Spleen (tissue), 7 donors: ENCODE results near the gene WDR90.

Source experiments
- POLR2A ChIP-seq, 3 donors: fragments of 450-650 bp; IDR thresholded peaks; one replicate each; pipeline ENCODE4 v1.5.1; 2017; ENCODE audit warnings: antibody characterized with exemption in 3 of 3, mild to moderate bottlenecking in 1 of 3
- POLR2AphosphoS5 ChIP-seq, 3 donors: sonication (generic); formaldehyde crosslinking; IDR thresholded peaks; one replicate each; pipeline ENCODE4 v1.5.1; 2017; ENCODE audit warnings: antibody characterized with exemption in 3 of 3
- TF ChIP-seq, protein P1 (sequence below), 11 experiments: fragments of 200-600 bp in 7 of 11; fragments of 450-650 bp in 4 of 11; sonication (generic) in 4 of 11; IDR thresholded peaks in 8 of 11; conservative IDR thresholded peaks in 3 of 11; 1 replicate in 7 of 11; 2 replicates in 4 of 11; pipeline versions ENCODE4 v1.4.0 to v1.8.0; 2016 to 2021; ENCODE audit warnings: antibody characterized with exemption in 11 of 11, inconsistent platforms in 4 of 11, mild to moderate bottlenecking in 1 of 11
- donor health status: DM: no; HTN: no; CAD: no; lungs with moderate emphysema.
- donor health status: DM: no; HTN: no; CAD: no.
- donor health status: DM: no; HTN: no; CAD: no.

GRCh38 chr16:695355-696089 lies 46.4 kb downstream of the WDR90 start:
- TF ChIP-seq, protein P1, sequence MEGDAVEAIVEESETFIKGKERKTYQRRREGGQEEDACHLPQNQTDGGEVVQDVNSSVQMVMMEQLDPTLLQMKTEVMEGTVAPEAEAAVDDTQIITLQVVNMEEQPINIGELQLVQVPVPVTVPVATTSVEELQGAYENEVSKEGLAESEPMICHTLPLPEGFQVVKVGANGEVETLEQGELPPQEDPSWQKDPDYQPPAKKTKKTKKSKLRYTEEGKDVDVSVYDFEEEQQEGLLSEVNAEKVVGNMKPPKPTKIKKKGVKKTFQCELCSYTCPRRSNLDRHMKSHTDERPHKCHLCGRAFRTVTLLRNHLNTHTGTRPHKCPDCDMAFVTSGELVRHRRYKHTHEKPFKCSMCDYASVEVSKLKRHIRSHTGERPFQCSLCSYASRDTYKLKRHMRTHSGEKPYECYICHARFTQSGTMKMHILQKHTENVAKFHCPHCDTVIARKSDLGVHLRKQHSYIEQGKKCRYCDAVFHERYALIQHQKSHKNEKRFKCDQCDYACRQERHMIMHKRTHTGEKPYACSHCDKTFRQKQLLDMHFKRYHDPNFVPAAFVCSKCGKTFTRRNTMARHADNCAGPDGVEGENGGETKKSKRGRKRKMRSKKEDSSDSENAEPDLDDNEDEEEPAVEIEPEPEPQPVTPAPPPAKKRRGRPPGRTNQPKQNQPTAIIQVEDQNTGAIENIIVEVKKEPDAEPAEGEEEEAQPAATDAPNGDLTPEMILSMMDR (IDR thresholded peaks at IDR 0.05 in 8 of 11, conservative IDR thresholded peaks at IDR 0.05 in 3 of 11) = no peak
- TF ChIP-seq POLR2AphosphoS5 (IDR thresholded peaks at IDR 0.05) (peak; percentile 61 to 79 (median 78)), POLR2A (IDR thresholded peaks at IDR 0.05) (no peak)
